Gastrocnemius medialis (tissue), 4 donors: ENCODE measurements around the gene PLXNA2.

Experiments used
- CTCF ChIP-seq, 5 experiments: fragments of 450-650 bp in 3 of 5; fragments of 200-600 bp in 2 of 5; sonication (generic) in 2 of 5; IDR thresholded peaks in 4 of 5; conservative IDR thresholded peaks in 1 of 5; 1 replicate in 4 of 5; 2 replicates in 1 of 5; pipeline ENCODE4 v1.5.1; 2016 to 2019; ENCODE audit warnings: antibody characterized with exemption in 5 of 5, mild to moderate bottlenecking in 3 of 5, moderate library complexity in 3 of 5
- POLR2A ChIP-seq, 2 donors: fragments of 450-650 bp; IDR thresholded peaks; one replicate each; pipeline ENCODE4 v1.6.1; 2017; ENCODE audit warnings: antibody characterized with exemption in 2 of 2, mild to moderate bottlenecking in 2 of 2, moderate library complexity in 2 of 2

- TF ChIP-seq CTCF (IDR thresholded peaks at IDR 0.05 in 4 of 5, conservative IDR thresholded peaks at IDR 0.05 in 1 of 5), result no peak
- no peak for TF ChIP-seq POLR2A (IDR thresholded peaks at IDR 0.05)
These were observed 44.3 kb upstream of the PLXNA2 start for GRCh38 chr1:208288495-208288894.
